Stimulated activated CD4-positive, alpha-beta T cell treated with anti-CD3 and anti-CD28 coated beads, Interleukin-1b, Interleukin-23, amount 100 ng/mL, for 24 hours (primary cell): ENCODE results near the gene BNIP3.
"Not testable (repeated sequence)": the region's sequence is repeated elsewhere in the genome, so short reads cannot be mapped to it uniquely, and the experiment has no call there.

Experiments
- DNase-seq, 4 experiments: peaks; one replicate each; pipeline ENCODE4 v3.0.0-alpha.2; 2020; ENCODE audit warnings: low read depth in 4 of 4, low spot score in 1 of 4

BNIP3 gene

GRCh38 chr10:132002004-132002403 is 20.3 kb upstream of the BNIP3 start:
- no peak for DNase-seq

GRCh38 chr10:132001238-132001972 is 19.7 kb upstream of the BNIP3 start:
- no peak for DNase-seq

GRCh38 chr10:131998845-131999681 is 17.3 kb upstream of the BNIP3 start:
- no peak for DNase-seq

- no peak for DNase-seq
These were observed 16.5 kb upstream of the BNIP3 start for GRCh38 chr10:131998050-131998844.

GRCh38 chr10:131997366-131998049 is 15.8 kb upstream of the BNIP3 start:
- no peak for DNase-seq

- DNase-seq, result no peak
These were observed 15.0 kb upstream of the BNIP3 start for GRCh38 chr10:131996466-131997365.

GRCh38 chr10:131994435-131994834 is 12.7 kb upstream of the BNIP3 start:
- DNase-seq, result no peak

GRCh38 chr10:131993275-131993674 is 11.6 kb upstream of the BNIP3 start:
- DNase-seq, result no peak

GRCh38 chr10:131991726-131992125 is 10.0 kb upstream of the BNIP3 start:
- DNase-seq, result no peak

GRCh38 chr10:131987786-131988185 is 6.1 kb upstream of the BNIP3 start:
- not testable (repeated sequence) for DNase-seq

- not testable (repeated sequence) for DNase-seq
These were observed 5.6 kb upstream of the BNIP3 start for GRCh38 chr10:131987301-131987700.

- not testable (repeated sequence) for DNase-seq
These were observed 5.1 kb upstream of the BNIP3 start for GRCh38 chr10:131986851-131987250.

GRCh38 chr10:131983780-131984179 is 2.1 kb upstream of the BNIP3 start:
- no peak for DNase-seq

GRCh38 chr10:131982796-131983195 is 1.1 kb upstream of the BNIP3 start:
- DNase-seq, result no peak

- no peak for DNase-seq
These were observed 548 bp upstream of the BNIP3 start for GRCh38 chr10:131982185-131982756.

- DNase-seq, result no peak
These were observed 828 bp downstream of the BNIP3 start for GRCh38 chr10:131980761-131981428.

- no peak for DNase-seq
These were observed 1.4 kb downstream of the BNIP3 start for GRCh38 chr10:131980321-131980720.

GRCh38 chr10:131979821-131980270 is 1.9 kb downstream of the BNIP3 start:
- DNase-seq, result no peak

- no peak for DNase-seq
These were observed 2.4 kb downstream of the BNIP3 start for GRCh38 chr10:131979336-131979735.
